Panc1 (cell line): ENCODE measurements around the gene CAMTA2.

Experiments used
- CTCF ChIP-seq: fragments of 450-650 bp; IDR thresholded peaks from 2 replicates; pipeline ENCODE4 v1.5.1; 2017; ENCODE audit warnings: mild to moderate bottlenecking
- POLR2AphosphoS5 ChIP-seq: IDR thresholded peaks from 2 replicates; pipeline ENCODE4 v1.6.1; 2012; ENCODE audit warnings: mild to moderate bottlenecking, low read depth, low read length, moderate library complexity
- SIN3A ChIP-seq: IDR thresholded peaks from 2 replicates; pipeline ENCODE4 v1.6.1; 2012; ENCODE audit warnings: low read depth, mild to moderate bottlenecking, low read length, moderate library complexity, borderline replicate concordance; ENCODE audit not compliant: insufficient read depth
- TCF7L2 ChIP-seq: IDR thresholded peaks from 2 replicates; pipeline ENCODE4 v1.6.1; 2011; ENCODE audit warnings: mild to moderate bottlenecking, low read depth, low read length, inconsistent platforms
- TF ChIP-seq, protein P1 (sequence below), 2 experiments: IDR thresholded peaks; 2 replicates each; pipeline ENCODE4 v1.6.1; 2011 to 2012; ENCODE audit warnings: low read depth in 2 of 2, control low read depth in 1 of 2, low read length in 1 of 2, mild to moderate bottlenecking in 1 of 2, moderate library complexity in 1 of 2; ENCODE audit not compliant: insufficient read depth in 1 of 2

DNA sequence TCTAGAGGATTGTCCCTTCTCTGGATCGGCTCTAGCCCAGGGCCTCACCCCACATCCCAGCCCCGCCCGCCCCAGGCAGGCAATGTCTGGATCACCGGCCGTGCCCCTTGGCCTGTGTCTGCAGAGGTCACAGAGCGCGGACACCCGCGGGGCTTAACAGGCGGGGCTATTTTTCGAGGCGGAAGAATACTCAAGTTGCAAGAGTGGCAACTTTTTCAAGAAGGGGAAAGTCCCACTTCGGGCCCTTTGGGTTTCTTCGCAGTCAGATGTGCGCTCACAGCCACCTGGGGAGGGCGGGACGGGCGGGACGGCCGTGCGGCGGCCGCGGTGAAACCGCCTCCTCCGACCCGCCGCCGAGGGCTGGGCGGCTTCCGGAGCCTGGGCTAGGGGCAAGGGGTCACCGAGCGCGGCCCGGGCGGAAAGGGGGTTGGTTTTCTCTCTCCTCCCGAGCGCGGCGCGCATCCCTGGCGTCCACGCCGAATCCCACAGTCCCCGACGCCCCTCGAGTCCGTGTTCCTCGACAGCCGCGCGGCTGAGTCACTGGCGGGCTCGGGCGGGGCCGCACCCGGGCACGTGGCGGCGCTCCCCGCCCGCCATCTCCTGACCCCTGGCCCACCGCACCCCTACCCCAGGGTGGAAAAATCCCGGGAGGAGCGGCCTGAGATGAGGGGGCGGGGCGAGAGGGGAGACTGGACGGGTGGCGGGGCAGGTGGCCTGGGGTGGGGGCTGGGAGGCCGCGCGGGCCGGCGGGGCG, 38.0 kb downstream of the CAMTA2 start:
- TF ChIP-seq CTCF = no peak
- TF ChIP-seq TCF7L2 = no peak
- TF ChIP-seq, protein P1, sequence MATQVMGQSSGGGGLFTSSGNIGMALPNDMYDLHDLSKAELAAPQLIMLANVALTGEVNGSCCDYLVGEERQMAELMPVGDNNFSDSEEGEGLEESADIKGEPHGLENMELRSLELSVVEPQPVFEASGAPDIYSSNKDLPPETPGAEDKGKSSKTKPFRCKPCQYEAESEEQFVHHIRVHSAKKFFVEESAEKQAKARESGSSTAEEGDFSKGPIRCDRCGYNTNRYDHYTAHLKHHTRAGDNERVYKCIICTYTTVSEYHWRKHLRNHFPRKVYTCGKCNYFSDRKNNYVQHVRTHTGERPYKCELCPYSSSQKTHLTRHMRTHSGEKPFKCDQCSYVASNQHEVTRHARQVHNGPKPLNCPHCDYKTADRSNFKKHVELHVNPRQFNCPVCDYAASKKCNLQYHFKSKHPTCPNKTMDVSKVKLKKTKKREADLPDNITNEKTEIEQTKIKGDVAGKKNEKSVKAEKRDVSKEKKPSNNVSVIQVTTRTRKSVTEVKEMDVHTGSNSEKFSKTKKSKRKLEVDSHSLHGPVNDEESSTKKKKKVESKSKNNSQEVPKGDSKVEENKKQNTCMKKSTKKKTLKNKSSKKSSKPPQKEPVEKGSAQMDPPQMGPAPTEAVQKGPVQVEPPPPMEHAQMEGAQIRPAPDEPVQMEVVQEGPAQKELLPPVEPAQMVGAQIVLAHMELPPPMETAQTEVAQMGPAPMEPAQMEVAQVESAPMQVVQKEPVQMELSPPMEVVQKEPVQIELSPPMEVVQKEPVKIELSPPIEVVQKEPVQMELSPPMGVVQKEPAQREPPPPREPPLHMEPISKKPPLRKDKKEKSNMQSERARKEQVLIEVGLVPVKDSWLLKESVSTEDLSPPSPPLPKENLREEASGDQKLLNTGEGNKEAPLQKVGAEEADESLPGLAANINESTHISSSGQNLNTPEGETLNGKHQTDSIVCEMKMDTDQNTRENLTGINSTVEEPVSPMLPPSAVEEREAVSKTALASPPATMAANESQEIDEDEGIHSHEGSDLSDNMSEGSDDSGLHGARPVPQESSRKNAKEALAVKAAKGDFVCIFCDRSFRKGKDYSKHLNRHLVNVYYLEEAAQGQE (IDR thresholded peaks at IDR 0.05; ENCODE audit: insufficient read depth in 1 of 2, low read depth in 2 of 2, low read length in 1 of 2) = no peak
- peak; percentile 50; the same call in 1 of the 2 replicates for TF ChIP-seq POLR2AphosphoS5
- TF ChIP-seq SIN3A = no peak
